SH-SY5Y (cell line): ENCODE results near the gene MACROD2.

Source experiments
- GATA2 ChIP-seq: IDR thresholded peaks from 2 replicates; pipeline ENCODE4 v1.6.1; 2011; ENCODE audit warnings: mild to moderate bottlenecking, low read depth, low read length
- GATA3 ChIP-seq: IDR thresholded peaks from 2 replicates; pipeline ENCODE4 v1.6.1; 2011; ENCODE audit warnings: low read depth, mild to moderate bottlenecking, low read length, moderate library complexity

DNA sequence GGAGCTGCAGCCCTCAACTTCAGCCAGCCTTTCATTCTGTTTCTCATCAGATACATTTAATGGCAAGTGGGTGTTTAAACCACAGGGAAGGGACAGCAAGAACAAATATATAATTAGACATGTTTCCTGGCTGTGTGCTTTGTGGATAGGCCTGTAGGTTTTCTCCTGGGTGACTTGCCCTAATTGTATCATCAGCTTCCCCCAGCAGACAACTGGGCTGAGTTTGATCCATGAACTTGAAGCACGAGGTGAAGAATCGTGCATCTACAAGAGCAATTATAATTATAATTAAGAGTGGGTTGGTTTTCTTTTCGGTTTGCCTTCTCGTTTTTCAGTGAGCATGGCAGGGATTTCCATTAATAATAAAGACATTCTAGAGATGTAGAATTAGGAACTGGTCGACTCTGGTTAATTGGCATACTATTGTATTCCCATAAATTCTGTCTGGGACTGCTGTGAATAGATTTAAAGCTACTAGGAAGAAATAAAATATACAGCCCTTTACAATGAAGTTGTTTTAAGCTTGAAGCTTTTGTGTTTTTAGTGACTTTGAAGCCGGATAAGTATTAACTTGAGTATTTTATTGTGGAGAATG is 1525.7 kb downstream of the MACROD2 start:
- no peak for TF ChIP-seq GATA3
- no peak for TF ChIP-seq GATA2
